ENCODE data around the gene SCARB1. TPM values are rescaled to one million over a fixed set of nuclear protein-coding genes. Genes with fewer than 3 reads are reported as not detected.

SCARB1 gene
- total RNA-seq, 2 experiments from 2014 or later: 5.3 to 6.2 TPM

- POLR2A ChIA-PET: no interaction called here
Observed at GRCh38 chr12:124780752-124781685, 82.6 kb downstream of the SCARB1 start.

GRCh38 chr12:124780336-124780735 is 83.3 kb downstream of the SCARB1 start:
- peaks cover 4% of the 10 kb centered on the region for H3K4me1 Mint-ChIP-seq
- H3K9me3 Mint-ChIP-seq: no peaks in the 10 kb centered on the region
- POLR2A ChIA-PET: no interaction called here

More at GRCh38 chr12:124780752-124781685, 82.6 kb downstream of the SCARB1 start:
- CTCF ChIA-PET: no interaction called here
- Mint-ChIP-seq H3K4me1 (no peaks in the 10 kb centered on the region), H3K9me3 (no peaks in the 10 kb centered on the region), H3K27ac (no peak overlapping the region), H3K27me3 (no peaks in the 10 kb centered on the region), H3K4me3 (no peak overlapping the region), H3K36me3 (ENCODE audit: low read depth) (no peaks in the 10 kb centered on the region)
- no peak for DNase-seq

GRCh38 chr12:124779161-124780141 is 84.2 kb downstream of the SCARB1 start:
- Mint-ChIP-seq H3K4me1 (peaks cover 13% of the 10 kb centered on the region), H3K27ac (no peak overlapping the region), H3K9me3 (no peaks in the 10 kb centered on the region), H3K27me3 (no peaks in the 10 kb centered on the region), H3K36me3 (ENCODE audit: low read depth) (no peaks in the 10 kb centered on the region), H3K4me3 (no peak overlapping the region)
- CTCF ChIA-PET: no interaction called here
- no peak for DNase-seq
- POLR2A ChIA-PET: no interaction called here

More at GRCh38 chr12:124780336-124780735, 83.3 kb downstream of the SCARB1 start:
- no peak for DNase-seq
- Mint-ChIP-seq H3K27ac (no peak overlapping the region), H3K27me3 (no peaks in the 10 kb centered on the region), H3K4me3 (no peak overlapping the region), H3K36me3 (ENCODE audit: low read depth) (no peaks in the 10 kb centered on the region)
- CTCF ChIA-PET: no interaction called here

- H3K4me3 Mint-ChIP-seq: no peak overlapping the region
- POLR2A ChIA-PET: no interaction called here
- no peaks in the 10 kb centered on the region for H3K36me3 Mint-ChIP-seq (ENCODE audit: low read depth)
- H3K4me1 Mint-ChIP-seq: peaks cover 18% of the 10 kb centered on the region
- H3K9me3 Mint-ChIP-seq: no peaks in the 10 kb centered on the region
- H3K27me3 Mint-ChIP-seq: no peaks in the 10 kb centered on the region
- no peak for DNase-seq
- H3K27ac Mint-ChIP-seq: no peak overlapping the region
- CTCF ChIA-PET: no interaction called here
Observed at GRCh38 chr12:124778411-124778810, 85.3 kb downstream of the SCARB1 start.

DNA sequence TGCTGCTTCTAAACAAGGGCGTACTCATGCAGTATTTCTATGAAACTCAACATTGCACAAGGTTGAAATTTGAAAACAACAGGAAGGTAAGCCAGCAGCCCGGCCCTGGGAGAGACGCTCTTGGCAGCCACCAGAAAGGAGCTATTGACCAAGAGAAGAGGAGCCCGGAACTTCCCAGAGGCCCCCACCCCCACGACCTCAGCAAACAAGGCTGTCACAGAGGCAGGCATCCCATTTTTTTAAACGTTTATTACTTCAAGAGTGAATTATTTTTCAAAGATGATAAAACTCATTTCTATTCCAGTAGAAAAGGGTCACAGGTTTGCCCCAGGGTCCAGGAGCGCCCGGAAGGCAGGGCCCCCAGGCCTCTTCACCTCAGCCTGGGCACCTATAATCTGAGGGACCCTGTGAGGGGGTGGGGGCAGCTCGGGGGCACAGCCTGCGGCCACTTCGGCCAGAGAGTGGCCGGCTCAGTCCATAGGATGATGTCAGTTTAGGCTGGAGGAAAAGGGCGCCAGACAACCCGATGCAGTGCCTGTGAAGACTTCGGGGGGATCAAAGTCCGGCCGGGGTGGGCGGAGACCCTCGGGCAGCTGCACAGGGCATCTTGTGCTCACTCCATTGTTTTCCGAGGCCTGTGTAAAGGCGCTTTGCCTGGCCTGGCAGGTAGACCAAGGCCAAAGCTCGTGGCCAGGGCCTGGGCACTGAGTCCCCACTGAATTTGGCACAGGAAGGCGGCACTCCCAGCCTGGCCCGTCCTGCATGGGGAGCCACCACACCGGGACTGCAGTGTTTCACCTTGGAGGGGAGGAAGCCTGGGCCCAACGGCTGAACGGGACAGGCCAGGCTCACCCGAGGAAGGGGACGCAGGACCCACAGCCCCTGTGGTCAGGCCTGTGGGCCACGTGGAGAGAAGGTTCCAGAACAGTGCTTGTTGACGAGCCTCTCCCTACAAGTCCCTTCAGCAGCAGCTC is 86.0 kb downstream of the SCARB1 start:
- no peak for DNase-seq
- H3K36me3 Mint-ChIP-seq (ENCODE audit: low read depth): no peaks in the 10 kb centered on the region
- peaks cover 21% of the 10 kb centered on the region for H3K4me1 Mint-ChIP-seq
- CTCF ChIA-PET: interaction anchor here (0.9 kb wide), 1 partner anchor 129 kb away, joined by 3 read pairs; no protein-coding TSS in a partner anchor
- POLR2A ChIA-PET: no interaction called here
- no peaks in the 10 kb centered on the region for H3K9me3 Mint-ChIP-seq
- H3K27ac Mint-ChIP-seq: no peak overlapping the region
- H3K27me3 Mint-ChIP-seq: peaks cover under 1% of the 10 kb centered on the region
- no peak overlapping the region for H3K4me3 Mint-ChIP-seq

DNA sequence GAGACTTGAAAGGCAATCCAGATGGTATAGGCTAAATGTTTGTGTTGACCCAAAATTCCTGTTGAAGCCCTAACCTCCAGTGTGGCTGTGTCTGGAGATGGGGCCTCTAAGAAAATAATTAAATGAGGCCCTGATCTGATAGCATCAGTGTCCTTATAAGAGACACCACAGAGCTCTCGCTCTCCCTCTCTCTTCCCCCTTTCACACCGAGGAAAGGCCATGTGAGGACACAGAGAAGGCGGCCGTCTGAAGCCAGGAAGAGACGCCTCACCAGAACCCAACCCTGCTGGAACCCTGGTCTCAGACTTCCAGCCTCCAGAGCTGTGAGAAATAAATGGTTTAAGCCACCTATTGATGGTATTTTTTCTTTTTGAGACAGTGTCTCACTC is 87.5 kb downstream of the SCARB1 start:
- H3K4me3 Mint-ChIP-seq: no peak overlapping the region
- ChIA-PET CTCF (interaction anchor here (0.6 kb wide), 1 partner anchor 713 kb away, joined by 4 read pairs; no protein-coding TSS in a partner anchor), POLR2A (no interaction called here)
- H3K27me3 Mint-ChIP-seq: peaks cover 9% of the 10 kb centered on the region
- H3K27ac Mint-ChIP-seq: no peak overlapping the region
- H3K4me1 Mint-ChIP-seq: peaks cover 27% of the 10 kb centered on the region
- no peak for DNase-seq
- no peaks in the 10 kb centered on the region for H3K36me3 Mint-ChIP-seq (ENCODE audit: low read depth)
- H3K9me3 Mint-ChIP-seq: no peaks in the 10 kb centered on the region

- H3K9me3 Mint-ChIP-seq: no peaks in the 10 kb centered on the region
- peaks cover 27% of the 10 kb centered on the region for H3K4me1 Mint-ChIP-seq
- CTCF ChIA-PET: interaction anchor here (0.6 to 1.3 kb wide), 3 partner anchors 8 to 928 kb away, joined by 3 to 4 read pairs (median 4); no protein-coding TSS in a partner anchor
- no peaks in the 10 kb centered on the region for H3K36me3 Mint-ChIP-seq (ENCODE audit: low read depth)
- peak overlapping the region; percentile 61 for H3K27ac Mint-ChIP-seq
- H3K4me3 Mint-ChIP-seq: peak overlapping the region; percentile 35
- peaks cover 9% of the 10 kb centered on the region for H3K27me3 Mint-ChIP-seq
- DNase-seq: peak; percentile 75
- POLR2A ChIA-PET: interaction anchor here (0.6 kb wide), 1 partner anchor 310 kb away, joined by 4 read pairs; no protein-coding TSS in a partner anchor
Observed at GRCh38 chr12:124774462-124775167, 89.0 kb downstream of the SCARB1 start.

GRCh38 chr12:124774054-124774461 is 89.6 kb downstream of the SCARB1 start:
- Mint-ChIP-seq H3K27ac (peak overlapping the region; percentile 55), H3K36me3 (ENCODE audit: low read depth) (no peaks in the 10 kb centered on the region), H3K4me1 (peaks cover 27% of the 10 kb centered on the region), H3K4me3 (peak overlapping the region; percentile 35), H3K27me3 (peaks cover 9% of the 10 kb centered on the region), H3K9me3 (no peaks in the 10 kb centered on the region)
- POLR2A ChIA-PET: interaction anchor here (0.6 kb wide), 1 partner anchor 310 kb away, joined by 4 read pairs; no protein-coding TSS in a partner anchor
- DNase-seq: peak; percentile 18
- CTCF ChIA-PET: interaction anchor here (0.6 to 1.3 kb wide), 3 partner anchors 8 to 39 kb away, joined by 3 to 4 read pairs (median 4); no protein-coding TSS in a partner anchor

GRCh38 chr12:124772289-124773170 is 91.1 kb downstream of the SCARB1 start:
- H3K36me3 Mint-ChIP-seq (ENCODE audit: low read depth): no peaks in the 10 kb centered on the region
- POLR2A ChIA-PET: no interaction called here

DNA sequence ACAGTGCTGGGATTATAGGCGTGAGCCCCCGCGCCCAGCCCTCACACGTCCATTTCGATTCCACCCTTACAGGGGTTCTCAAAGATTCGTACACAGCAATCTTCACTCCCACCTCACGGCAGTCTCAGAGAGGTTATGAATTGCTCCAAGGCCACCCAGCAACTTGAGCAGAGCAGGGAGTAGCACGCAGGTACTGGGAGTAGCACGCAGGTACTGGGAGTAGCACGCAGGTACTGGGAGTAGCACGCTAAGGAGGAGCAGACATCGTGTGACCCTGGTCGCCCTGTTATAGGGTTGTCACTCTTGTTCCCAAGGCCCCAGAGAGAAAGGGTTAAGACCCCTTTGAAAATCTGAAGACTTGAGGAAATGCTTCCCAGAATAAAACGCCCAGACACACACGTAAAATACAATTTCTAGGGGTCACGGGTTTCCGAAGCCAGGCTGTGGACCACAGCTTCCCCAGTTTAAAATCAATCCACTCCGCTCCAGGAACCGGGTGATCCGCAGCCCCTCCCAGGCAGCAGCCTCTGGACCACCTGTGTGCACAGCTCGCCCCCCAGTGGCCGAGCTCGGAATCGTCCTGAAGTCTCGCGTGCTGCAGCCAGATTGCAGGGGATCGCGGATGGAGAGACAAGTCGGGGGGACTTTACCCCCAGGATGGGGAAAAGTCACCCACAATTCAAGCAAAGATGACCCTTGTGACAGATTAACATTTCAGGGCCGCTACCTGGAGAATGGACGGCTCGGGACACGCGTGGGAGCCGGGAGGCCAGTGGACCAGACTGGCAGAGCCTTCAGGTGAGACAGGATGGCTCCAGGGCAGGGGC is 92.0 kb downstream of the SCARB1 start:
- H3K4me3 Mint-ChIP-seq: no peak overlapping the region
- peaks cover 35% of the 10 kb centered on the region for H3K4me1 Mint-ChIP-seq

More at GRCh38 chr12:124772289-124773170, 91.1 kb downstream of the SCARB1 start:
- H3K4me1 Mint-ChIP-seq: peaks cover 27% of the 10 kb centered on the region
- no peaks in the 10 kb centered on the region for H3K9me3 Mint-ChIP-seq
- no peak for DNase-seq
- no peak overlapping the region for H3K27ac Mint-ChIP-seq
- H3K4me3 Mint-ChIP-seq: no peak overlapping the region
- CTCF ChIA-PET: interaction anchor here (0.5 to 2.0 kb wide), 6 partner anchors 10 to 729 kb away, joined by 3 to 6 read pairs (median 4); no protein-coding TSS in a partner anchor
- peaks cover 9% of the 10 kb centered on the region for H3K27me3 Mint-ChIP-seq

More for the DNA sequence above, 92.0 kb downstream of the SCARB1 start:
- CTCF ChIA-PET: interaction anchor here (0.5 to 2.0 kb wide), 10 partner anchors 9 to 730 kb away, joined by 3 to 7 read pairs (median 4); no protein-coding TSS in a partner anchor
- POLR2A ChIA-PET: no interaction called here
- peak; percentile 81 for DNase-seq
- peaks cover 11% of the 10 kb centered on the region for H3K27me3 Mint-ChIP-seq
- H3K36me3 Mint-ChIP-seq (ENCODE audit: low read depth): no peaks in the 10 kb centered on the region
- H3K27ac Mint-ChIP-seq: no peak overlapping the region
- H3K9me3 Mint-ChIP-seq: no peaks in the 10 kb centered on the region

All from activated CD4-positive, alpha-beta T cell treated with anti-CD3 and anti-CD28 coated beads, Interleukin-2, amount 10 ng/mL, durations not matched to agents 7 days and 5 days (primary cell).